ENCODE data around the gene SPOCK2. TPM values are rescaled to one million over a fixed set of nuclear protein-coding genes. Genes with fewer than 3 reads are reported as not detected.
A peak's percentile ranks its signal among the peaks of the same experiment; 100 is the strongest.
"Not testable (repeated sequence)": the region's sequence is repeated elsewhere in the genome, so short reads cannot be mapped to it uniquely, and the experiment has no call there.

The SPOCK2 gene
- total RNA-seq, 2 experiments from 2014 or later = 158 to 165 TPM

- peak overlapping the region; percentile 68 for H3K4me3 Mint-ChIP-seq
- ChIA-PET CTCF (interaction anchor here (0.7 to 2.1 kb wide), 14 partner anchors 9 to 229 kb away, joined by 3 to 7 read pairs (median 3); no protein-coding TSS in a partner anchor), POLR2A (interaction anchor here (0.6 to 1.1 kb wide), 3 partner anchors 73 to 453 kb away, joined by 3 to 4 read pairs (median 3); partner anchors contain the start of gene DDIT4)
- intact Hi-C loops (cut with DNase I, micrococcal nuclease) = loop anchor here in 1 of 2 experiments (1.0 kb wide), 1 partner anchor 14 kb away; no protein-coding TSS in a partner anchor
- peak overlapping the region; percentile 92 for H3K27ac Mint-ChIP-seq
- H3K27me3 Mint-ChIP-seq; H3K9me3 Mint-ChIP-seq (ENCODE audit: low read depth): not testable (repeated sequence)
- peak; percentile 39 for DNase-seq
- peaks cover 79% of the 10 kb centered on the region for H3K4me1 Mint-ChIP-seq
- ATAC-seq = peak; percentile 14
- peaks cover 15% of the 10 kb centered on the region for H3K36me3 Mint-ChIP-seq (ENCODE audit: low read depth)
These were observed 19.6 kb upstream of the SPOCK2 start for GRCh38 chr10:72108004-72108370.

- intact Hi-C loops (cut with DNase I, micrococcal nuclease) = loop anchor here in 1 of 2 experiments (1.0 kb wide), 1 partner anchor 13 kb away; no protein-coding TSS in a partner anchor
- no peaks in the 10 kb centered on the region for H3K27me3 Mint-ChIP-seq
- peak overlapping the region; percentile 68 for H3K4me3 Mint-ChIP-seq
- peak; percentile 58 for ATAC-seq
- peaks cover 19% of the 10 kb centered on the region for H3K36me3 Mint-ChIP-seq (ENCODE audit: low read depth)
- no peaks in the 10 kb centered on the region for H3K9me3 Mint-ChIP-seq (ENCODE audit: low read depth)
- H3K4me1 Mint-ChIP-seq = peaks cover 83% of the 10 kb centered on the region
- peak overlapping the region; percentile 92 for H3K27ac Mint-ChIP-seq
- ChIA-PET POLR2A (interaction anchor here (0.6 kb wide), 2 partner anchors 74 to 136 kb away, joined by 4 read pairs; no protein-coding TSS in a partner anchor), CTCF (interaction anchor here (1.0 to 2.1 kb wide), 5 partner anchors 11 to 211 kb away, joined by 3 to 7 read pairs (median 7); no protein-coding TSS in a partner anchor)
- DNase-seq = peak; percentile 35
These were observed 19.1 kb upstream of the SPOCK2 start for GRCh38 chr10:72107325-72108003.

GRCh38 chr10:72106896-72107295 lies 18.5 kb upstream of the SPOCK2 start:
- POLR2A ChIA-PET = interaction anchor here (0.7 kb wide), 1 partner anchor 166 kb away, joined by 3 read pairs; no protein-coding TSS in a partner anchor
- Mint-ChIP-seq H3K4me1 (peaks cover 84% of the 10 kb centered on the region), H3K9me3 (ENCODE audit: low read depth) (no peaks in the 10 kb centered on the region), H3K27me3 (no peaks in the 10 kb centered on the region), H3K27ac (peak overlapping the region; percentile 92), H3K36me3 (ENCODE audit: low read depth) (peaks cover 21% of the 10 kb centered on the region), H3K4me3 (peak overlapping the region; percentile 68)
- DNase-seq (no peak), ATAC-seq (no peak)
- CTCF ChIA-PET = interaction anchor here (0.9 to 2.1 kb wide), 3 partner anchors 9 to 211 kb away, joined by 3 to 7 read pairs (median 3); no protein-coding TSS in a partner anchor
- intact Hi-C loops (cut with DNase I, micrococcal nuclease) = no loop called here

- peaks cover 25% of the 10 kb centered on the region for H3K36me3 Mint-ChIP-seq (ENCODE audit: low read depth)
- no peak for ATAC-seq
- no peaks in the 10 kb centered on the region for H3K9me3 Mint-ChIP-seq (ENCODE audit: low read depth)
- H3K27me3 Mint-ChIP-seq = no peaks in the 10 kb centered on the region
- ChIA-PET POLR2A (interaction anchor here (0.7 kb wide), 1 partner anchor 167 kb away, joined by 3 read pairs; no protein-coding TSS in a partner anchor), CTCF (interaction anchor here (0.6 to 2.1 kb wide), 3 partner anchors 10 to 225 kb away, joined by 3 to 7 read pairs (median 3); no protein-coding TSS in a partner anchor)
- DNase-seq = no peak
- peak overlapping the region; percentile 92 for H3K27ac Mint-ChIP-seq
- intact Hi-C loops (cut with DNase I, micrococcal nuclease) = no loop called here
- peak overlapping the region; percentile 68 for H3K4me3 Mint-ChIP-seq
- peaks cover 90% of the 10 kb centered on the region for H3K4me1 Mint-ChIP-seq
These were observed 18.0 kb upstream of the SPOCK2 start for GRCh38 chr10:72106154-72106849.

- Mint-ChIP-seq H3K4me1 (peaks cover 89% of the 10 kb centered on the region), H3K27me3 (no peaks in the 10 kb centered on the region), H3K36me3 (ENCODE audit: low read depth) (peaks cover 29% of the 10 kb centered on the region), H3K4me3 (no peak overlapping the region), H3K27ac (peak overlapping the region; percentile 92), H3K9me3 (ENCODE audit: low read depth) (no peaks in the 10 kb centered on the region)
- intact Hi-C loops (cut with DNase I, micrococcal nuclease) = no loop called here
- ATAC-seq (no peak), DNase-seq (no peak)
- CTCF ChIA-PET = interaction anchor here (0.6 to 2.1 kb wide), 2 partner anchors 10 to 224 kb away, joined by 3 to 4 read pairs; no protein-coding TSS in a partner anchor
- POLR2A ChIA-PET = no interaction called here
These were observed 17.4 kb upstream of the SPOCK2 start for GRCh38 chr10:72105710-72106109.

- Mint-ChIP-seq H3K27ac (peak overlapping the region; percentile 57), H3K27me3 (no peaks in the 10 kb centered on the region), H3K9me3 (ENCODE audit: low read depth) (no peaks in the 10 kb centered on the region), H3K36me3 (ENCODE audit: low read depth) (peaks cover 30% of the 10 kb centered on the region), H3K4me3 (no peak overlapping the region), H3K4me1 (peaks cover 84% of the 10 kb centered on the region)
- intact Hi-C loops (cut with DNase I, micrococcal nuclease) = no loop called here
- ChIA-PET CTCF (interaction anchor here (1.4 to 2.1 kb wide), 2 partner anchors 10 to 235 kb away, joined by 4 to 5 read pairs; no protein-coding TSS in a partner anchor), POLR2A (no interaction called here)
- no peak for ATAC-seq
- no peak for DNase-seq
These were observed 16.7 kb upstream of the SPOCK2 start for GRCh38 chr10:72105098-72105475.

GRCh38 chr10:72104472-72105097 lies 16.2 kb upstream of the SPOCK2 start:
- intact Hi-C loops (cut with DNase I, micrococcal nuclease) = no loop called here
- ChIA-PET POLR2A (interaction anchor here (0.6 kb wide), 1 partner anchor 15 kb away, joined by 3 read pairs; no protein-coding TSS in a partner anchor), CTCF (interaction anchor here (0.7 to 2.1 kb wide), 4 partner anchors 9 to 235 kb away, joined by 3 to 5 read pairs (median 4); no protein-coding TSS in a partner anchor)
- no peaks in the 10 kb centered on the region for H3K9me3 Mint-ChIP-seq (ENCODE audit: low read depth)
- peaks cover 28% of the 10 kb centered on the region for H3K36me3 Mint-ChIP-seq (ENCODE audit: low read depth)
- DNase-seq (no peak), ATAC-seq (no peak)
- H3K27me3 Mint-ChIP-seq = no peaks in the 10 kb centered on the region
- H3K27ac Mint-ChIP-seq = peak overlapping the region; percentile 57
- no peak overlapping the region for H3K4me3 Mint-ChIP-seq
- H3K4me1 Mint-ChIP-seq = peaks cover 79% of the 10 kb centered on the region

- DNase-seq (no peak), ATAC-seq (no peak)
- POLR2A ChIA-PET = no interaction called here
- peaks cover 72% of the 10 kb centered on the region for H3K4me1 Mint-ChIP-seq
- H3K4me3 Mint-ChIP-seq = no peak overlapping the region
- no peaks in the 10 kb centered on the region for H3K27me3 Mint-ChIP-seq
- H3K36me3 Mint-ChIP-seq (ENCODE audit: low read depth) = peaks cover 55% of the 10 kb centered on the region
- no peaks in the 10 kb centered on the region for H3K9me3 Mint-ChIP-seq (ENCODE audit: low read depth)
- intact Hi-C loops (cut with DNase I, micrococcal nuclease) = loop anchor here (5.0 to 10.0 kb wide), 2 partner anchors 63 to 1265 kb away; no protein-coding TSS in a partner anchor
- H3K27ac Mint-ChIP-seq = no peak overlapping the region
- CTCF ChIA-PET = interaction anchor here (0.6 to 1.6 kb wide), 4 partner anchors 9 to 149 kb away, joined by 3 read pairs; no protein-coding TSS in a partner anchor
These were observed 11.2 kb upstream of the SPOCK2 start for GRCh38 chr10:72099600-72099921.

- Mint-ChIP-seq H3K27ac (no peak overlapping the region), H3K27me3 (no peaks in the 10 kb centered on the region), H3K36me3 (ENCODE audit: low read depth) (peaks cover 56% of the 10 kb centered on the region), H3K4me3 (no peak overlapping the region), H3K4me1 (peaks cover 73% of the 10 kb centered on the region), H3K9me3 (ENCODE audit: low read depth) (no peaks in the 10 kb centered on the region)
- ATAC-seq (no peak), DNase-seq (no peak)
- POLR2A ChIA-PET = no interaction called here
- CTCF ChIA-PET = interaction anchor here (1.1 to 1.6 kb wide), 3 partner anchors 10 to 125 kb away, joined by 3 read pairs; no protein-coding TSS in a partner anchor
- intact Hi-C loops (cut with DNase I, micrococcal nuclease) = loop anchor here (5.0 to 10.0 kb wide), 2 partner anchors 63 to 1264 kb away; no protein-coding TSS in a partner anchor
These were observed 10.7 kb upstream of the SPOCK2 start for GRCh38 chr10:72098836-72099599.

GRCh38 chr10:72098301-72098835 lies 10.0 kb upstream of the SPOCK2 start:
- Mint-ChIP-seq H3K4me1 (peaks cover 71% of the 10 kb centered on the region), H3K36me3 (ENCODE audit: low read depth) (peaks cover 52% of the 10 kb centered on the region)

More at GRCh38 chr10:72098301-72098835, 10.0 kb upstream of the SPOCK2 start:
- ATAC-seq = no peak
- CTCF ChIA-PET = interaction anchor here (1.1 to 1.6 kb wide), 2 partner anchors 10 to 126 kb away, joined by 3 read pairs; no protein-coding TSS in a partner anchor
- POLR2A ChIA-PET = no interaction called here
- H3K4me3 Mint-ChIP-seq = no peak overlapping the region
- intact Hi-C loops (cut with DNase I, micrococcal nuclease) = loop anchor here (5.0 to 10.0 kb wide), 2 partner anchors 64 to 1264 kb away; no protein-coding TSS in a partner anchor
- H3K27ac Mint-ChIP-seq = no peak overlapping the region
- H3K27me3 Mint-ChIP-seq = no peaks in the 10 kb centered on the region
- DNase-seq = no peak
- no peaks in the 10 kb centered on the region for H3K9me3 Mint-ChIP-seq (ENCODE audit: low read depth)
